DMS 273 treated with DMSO at 0.1 percent for 48 hours (cell line): Measurements from ENCODE around the gene PRKCA.

Source experiments
- DNase-seq: peaks from one replicate; lab custom pipeline; 2025; lab: John Stamatoyannopoulos, UW

Gene PRKCA

GRCh38 chr17:66776999-66777688 lies 474.7 kb downstream of the PRKCA start:
- DNase-seq = no peak

DNA sequence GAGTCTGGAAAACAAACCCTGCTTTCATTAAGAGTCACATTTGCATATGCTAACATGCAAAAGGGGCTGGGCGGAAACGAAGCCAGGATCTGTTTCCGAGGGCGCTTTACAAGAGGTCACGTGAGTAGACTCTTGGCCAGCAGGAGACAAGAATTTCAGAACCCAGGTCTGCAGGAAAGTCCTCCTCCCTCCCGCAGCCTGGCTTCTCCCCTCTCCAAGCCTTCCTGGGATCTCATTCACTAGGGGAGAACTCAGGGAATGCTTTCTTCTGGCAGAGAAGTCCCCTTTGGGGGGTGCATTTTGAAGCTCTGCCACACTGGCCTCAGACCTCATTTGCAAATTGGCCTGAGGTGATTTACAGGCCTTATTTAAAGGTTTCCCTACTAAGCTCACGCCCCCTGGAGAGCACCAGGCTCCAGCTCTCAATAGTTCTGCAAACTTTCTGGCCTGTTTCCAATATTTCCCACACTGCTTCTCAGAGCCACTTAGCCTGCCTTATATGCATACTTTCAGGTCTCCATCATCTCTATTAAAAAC lies 475.3 kb downstream of the PRKCA start:
- no peak for DNase-seq

DNA sequence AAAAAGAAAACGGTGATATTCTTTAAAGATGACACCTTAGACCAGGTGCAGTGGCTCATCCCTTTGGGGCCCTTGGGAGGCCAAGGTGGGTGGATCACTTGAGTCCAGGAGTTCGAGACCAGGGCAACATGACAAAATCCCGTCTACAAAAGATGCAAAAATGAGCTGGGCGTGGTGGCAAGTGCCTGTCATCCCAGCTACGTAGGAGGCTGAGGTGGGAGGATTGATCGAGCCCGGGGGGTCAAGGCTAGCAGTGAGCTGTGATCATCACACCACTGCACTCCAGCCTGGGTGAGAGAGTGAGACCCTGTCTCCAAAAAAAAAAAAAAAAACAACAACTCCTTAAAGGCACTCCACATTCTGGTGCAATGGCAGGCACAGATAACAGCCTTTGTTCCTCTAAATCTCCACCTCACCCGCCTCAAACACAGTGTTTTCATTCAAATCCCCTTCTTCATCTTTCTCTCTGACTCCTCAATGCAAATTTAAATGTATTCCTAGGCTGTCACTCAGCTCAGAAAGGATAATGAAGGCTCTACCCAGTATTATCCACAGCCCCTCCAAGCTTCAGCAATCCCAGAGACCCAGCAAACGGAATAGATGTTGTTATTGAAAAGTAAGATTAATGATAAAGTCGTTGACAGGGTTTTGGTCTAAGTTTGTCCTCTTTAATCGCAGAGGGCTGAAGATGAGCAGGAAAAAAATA lies 476.3 kb downstream of the PRKCA start:
- DNase-seq = no peak

DNA sequence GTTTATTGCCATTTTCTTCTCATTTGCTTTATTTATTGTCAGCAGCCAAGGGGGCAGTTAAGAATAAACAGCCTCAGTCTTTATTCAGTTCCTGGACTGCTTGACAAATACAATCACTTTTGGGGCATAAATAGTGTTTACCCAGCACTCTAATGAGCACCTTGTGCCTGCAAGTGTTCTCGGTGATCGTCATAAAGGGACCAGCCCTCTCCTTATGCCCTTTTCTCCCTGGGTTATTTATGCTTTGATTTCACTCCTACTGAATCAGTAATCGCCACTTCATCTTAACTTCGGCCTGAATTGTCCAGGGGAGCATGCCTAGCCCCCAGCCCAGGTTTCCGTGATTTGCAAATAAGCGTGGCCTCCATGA lies 476.8 kb downstream of the PRKCA start:
- DNase-seq = no peak

DNA sequence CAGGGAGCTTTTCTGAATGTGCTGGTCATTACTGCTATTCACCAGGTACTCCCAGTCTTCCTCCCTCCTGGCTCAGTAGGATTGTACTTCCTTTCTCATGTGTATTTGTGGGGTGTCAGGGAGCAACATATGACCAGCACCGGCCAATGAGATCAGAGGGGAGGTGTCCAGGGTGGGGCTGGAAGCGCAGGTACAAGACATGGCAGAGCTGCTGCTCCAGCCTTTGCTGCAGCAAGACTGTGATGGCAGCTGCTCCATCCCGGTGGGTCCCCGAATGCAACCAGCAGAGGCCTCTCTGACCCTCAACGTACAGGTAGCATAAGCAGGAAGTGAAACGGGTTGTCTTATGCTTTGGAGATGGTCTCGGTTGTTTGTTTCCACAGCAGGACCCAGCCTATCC lies 478.7 kb downstream of the PRKCA start:
- DNase-seq = no peak

GRCh38 chr17:66782851-66783250 lies 480.4 kb downstream of the PRKCA start:
- DNase-seq = no peak

DNA sequence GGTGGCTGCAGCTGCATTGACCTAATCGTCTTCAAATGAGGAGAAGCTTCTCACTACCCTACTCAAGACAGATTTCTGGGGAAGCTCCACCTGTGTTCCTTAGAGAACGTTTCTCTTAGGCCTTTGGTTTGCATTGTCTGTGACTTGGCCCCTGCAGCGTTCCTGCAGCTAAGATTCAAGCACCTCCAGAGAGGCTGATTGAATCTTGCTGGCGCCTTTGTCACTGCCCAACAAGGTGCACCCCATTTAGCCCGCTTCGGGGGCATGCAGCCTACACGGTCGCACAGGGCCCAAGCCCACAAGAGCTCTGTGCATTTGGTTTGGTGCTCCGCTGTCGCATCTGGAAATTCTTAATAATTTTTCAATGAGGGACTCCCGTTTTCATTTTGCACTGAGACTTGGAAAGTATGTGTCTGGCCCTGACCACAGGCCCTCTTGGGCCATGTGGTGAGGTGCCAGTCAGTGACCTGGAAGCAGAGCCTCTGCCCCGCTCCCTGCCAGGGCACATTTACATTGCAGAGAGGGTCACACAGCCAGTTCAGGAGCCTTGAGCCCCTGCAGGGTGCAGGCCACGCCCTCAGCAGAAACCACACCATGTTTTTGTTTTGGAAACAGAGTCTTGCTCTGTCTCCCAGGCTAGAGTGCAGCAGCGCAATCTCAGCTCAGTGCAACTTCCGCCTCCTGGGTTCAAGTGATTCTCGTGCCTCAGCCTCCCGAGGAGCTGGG lies 481.4 kb downstream of the PRKCA start:
- no peak for DNase-seq

GRCh38 chr17:66784621-66785364 lies 482.4 kb downstream of the PRKCA start:
- DNase-seq = no peak

DNA sequence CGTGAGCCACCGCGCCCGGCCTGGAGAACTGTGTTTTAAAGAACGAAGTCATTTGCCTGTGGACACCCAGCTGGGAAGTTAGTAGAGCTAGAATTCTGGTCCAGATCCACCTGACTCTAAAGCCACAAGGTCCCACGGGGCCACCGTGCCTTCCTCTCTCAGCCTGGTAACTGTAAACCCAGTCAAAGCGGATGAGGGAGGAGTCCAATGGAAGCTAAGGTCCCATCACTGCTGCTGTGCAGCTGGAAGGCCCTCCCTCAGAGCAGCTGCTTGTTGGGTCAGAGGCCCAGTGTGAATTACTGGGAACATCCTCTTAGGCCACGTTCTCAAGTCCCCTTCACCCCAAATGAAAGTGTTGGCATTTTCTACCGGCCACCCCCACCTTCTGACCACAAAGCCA lies 483.7 kb downstream of the PRKCA start:
- DNase-seq = no peak

DNA sequence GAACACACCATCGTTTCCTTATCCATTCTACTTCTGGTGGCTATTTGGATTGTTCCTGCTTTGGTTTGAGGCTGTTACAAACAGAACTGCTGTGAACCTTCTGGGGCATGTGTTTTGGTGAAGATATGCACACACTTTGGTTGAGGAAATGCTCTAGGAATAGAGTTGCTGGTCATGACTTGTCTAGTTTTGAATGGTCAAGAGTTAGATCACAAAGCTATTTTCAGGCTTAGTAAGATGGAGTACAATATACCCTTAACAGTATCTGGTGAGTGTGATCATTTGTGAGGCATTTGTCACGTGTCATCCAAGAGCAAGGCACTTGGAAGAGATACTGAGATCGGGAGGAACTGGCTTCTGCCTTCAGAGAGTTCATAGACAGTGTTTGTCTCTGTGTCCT lies 485.5 kb downstream of the PRKCA start:
- DNase-seq = no peak

DNA sequence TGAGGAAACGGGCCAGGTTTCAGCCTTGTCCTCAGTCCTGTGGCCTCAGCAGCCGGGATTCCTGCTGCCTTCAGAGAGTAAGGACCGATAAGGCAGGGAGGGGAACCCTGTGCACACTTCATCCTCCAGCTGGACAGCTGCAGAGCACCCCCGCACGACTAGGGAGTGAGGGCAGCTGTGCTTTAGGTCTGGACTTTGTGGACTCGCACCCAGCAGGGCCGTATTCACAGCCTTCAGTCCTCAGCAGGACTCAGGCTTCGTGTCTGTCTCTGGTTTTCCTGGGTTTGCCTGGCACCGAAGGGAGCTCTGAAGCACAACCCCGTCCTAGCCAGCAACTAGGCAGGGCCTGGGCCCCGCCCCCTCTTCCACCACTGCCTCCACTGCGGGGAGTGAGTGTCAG lies 486.7 kb downstream of the PRKCA start:
- no peak for DNase-seq

GRCh38 chr17:66789961-66790437 lies 487.6 kb downstream of the PRKCA start:
- no peak for DNase-seq

DNA sequence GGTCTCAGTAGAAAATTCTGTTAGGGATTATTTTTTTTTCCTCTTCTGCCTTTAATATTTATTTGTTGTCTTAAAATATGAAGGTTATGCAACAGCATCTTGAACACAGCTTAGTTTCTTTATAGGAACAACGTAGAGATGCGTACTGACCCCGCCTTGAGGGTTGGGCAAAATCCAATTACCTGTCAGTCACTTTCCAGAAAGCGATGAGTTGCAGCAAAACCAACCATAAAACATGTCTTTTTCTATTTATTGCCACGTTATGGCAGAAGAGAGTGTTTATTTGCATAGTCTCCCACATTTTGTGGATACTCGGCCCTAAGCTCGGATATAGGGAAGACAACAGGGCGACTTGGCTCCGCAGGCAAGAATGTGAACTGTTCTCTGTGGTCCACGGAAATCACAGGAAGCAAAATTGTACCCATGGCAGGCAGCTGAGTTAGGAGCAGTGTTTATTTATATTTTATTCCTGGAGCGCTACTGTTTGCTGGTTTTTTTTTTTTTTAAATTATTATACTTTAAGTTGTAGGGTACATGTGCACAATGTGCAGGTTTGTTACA lies 488.2 kb downstream of the PRKCA start:
- DNase-seq = no peak

GRCh38 chr17:66791347-66791746 lies 488.9 kb downstream of the PRKCA start:
- DNase-seq = no peak

- DNase-seq = no peak
Measured at GRCh38 chr17:66793814-66794213, 491.4 kb downstream of the PRKCA start.

GRCh38 chr17:66795486-66795885 lies 493.1 kb downstream of the PRKCA start:
- no peak for DNase-seq

- no peak for DNase-seq
Measured at GRCh38 chr17:66799849-66800537, 497.6 kb downstream of the PRKCA start.

GRCh38 chr17:66803474-66803951 lies 501.1 kb downstream of the PRKCA start:
- DNase-seq = no peak

GRCh38 chr17:66805567-66805966 lies 503.2 kb downstream of the PRKCA start:
- no peak for DNase-seq

DNA sequence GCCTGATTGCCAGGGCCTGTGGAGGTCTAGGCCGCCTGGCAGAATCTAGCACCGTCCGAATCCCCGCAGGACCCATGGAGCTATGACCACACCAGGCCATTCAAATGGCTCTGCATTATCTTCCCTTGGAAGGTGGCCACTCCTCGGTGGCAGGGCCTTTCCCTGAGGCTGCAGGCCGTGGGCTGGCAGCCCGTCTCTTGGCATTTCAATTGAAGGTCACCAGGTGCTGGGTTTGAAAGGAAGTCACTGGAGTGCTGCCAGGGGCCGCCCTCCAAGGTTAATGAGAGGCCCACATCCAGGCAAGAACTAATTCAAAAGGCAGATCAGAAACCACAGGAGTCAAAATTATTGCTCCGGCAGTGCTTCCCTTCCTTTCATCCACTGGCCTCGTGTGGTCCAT lies 504.8 kb downstream of the PRKCA start:
- DNase-seq = no peak

- no peak for DNase-seq
Measured at GRCh38 chr17:66809408-66809807, 507.0 kb downstream of the PRKCA start.
